ENCODE results near the gene FKBP1A. TPM values are rescaled to one million over a fixed set of nuclear protein-coding genes. Genes with fewer than 3 reads are reported as not detected.

The FKBP1A gene
- total RNA-seq, 1 experiment from 2014 or later: 196 TPM

GRCh38 chr20:1442304-1442703 is 49.5 kb upstream of the FKBP1A start:
- H3K14ac ChIP-seq (ENCODE audit: insufficient read depth, low read length): no peak overlapping the region
- no peak overlapping the region for H2BK5ac ChIP-seq (ENCODE audit: insufficient read length, low read length)
- no peak overlapping the region for H2BK15ac ChIP-seq (ENCODE audit: low read depth, low read length)
- no peak overlapping the region for H4K91ac ChIP-seq (ENCODE audit: insufficient read length, low read depth, low read length)
- H3K56ac ChIP-seq (ENCODE audit: insufficient read length, low read depth, low read length): no peak overlapping the region
- no peak overlapping the region for H3K23ac ChIP-seq (ENCODE audit: insufficient read length, low read depth, low read length)
- Mint-ChIP-seq H3K9me3 (no peaks in the 10 kb centered on the region; a peak in 2 of 5 replicates), H3K27ac (no peak overlapping the region), H3K4me1 (peaks cover 2 to 17% of the 10 kb centered on the region in 2 experiments), H3K36me3 (ENCODE audit: insufficient read depth in 1 of 3, low read depth in 3 of 3) (peaks cover 36 to 56% (median 50%) of the 10 kb centered on the region in 3 experiments; a peak in 6 of 7 replicates), H3K4me3 (no peak overlapping the region), H3K27me3 (ENCODE audit: low read depth) (no peaks in the 10 kb centered on the region; the same call in 1 of the 2 replicates)
- no peak overlapping the region for H3K4me2 ChIP-seq (ENCODE audit: insufficient read depth, insufficient read length, low read length)
- H4K8ac ChIP-seq (replicated peaks; ENCODE audit: insufficient read length, low read depth, low read length): no peak overlapping the region
- no peaks in the 10 kb centered on the region for H3K9me3 ChIP-seq (ENCODE audit: control insufficient read depth, low read depth, low read length)
- H3K27me3 ChIP-seq (ENCODE audit: insufficient read depth, low read length): no peaks in the 10 kb centered on the region
- H4K5ac ChIP-seq (ENCODE audit: insufficient read length, low read depth, low read length): no peak overlapping the region
- H2BK120ac ChIP-seq (ENCODE audit: low read depth, low read length, poor library complexity, severe bottlenecking): no peak overlapping the region
- no peak overlapping the region for H3K4ac ChIP-seq (ENCODE audit: low read depth, low read length)
- H3K18ac ChIP-seq (ENCODE audit: insufficient read length, low read depth, low read length): no peak overlapping the region
- H3K27ac ChIP-seq (ENCODE audit: insufficient read length, low read depth, low read length): no peak overlapping the region
- no CpG with 5 or more reads among the region's 2 CpGs for WGBS (ENCODE audit: extremely low coverage, insufficient read length, low lambda C conversion rate)
- H3T11ph ChIP-seq (ENCODE audit: low read length): no peak overlapping the region
- no peak overlapping the region for H2BK12ac ChIP-seq (ENCODE audit: insufficient read length, low read depth, low read length)
- no peaks in the 10 kb centered on the region for H3K79me2 ChIP-seq (ENCODE audit: insufficient read depth, low read length)
- no peak for DNase-seq
- H3K4me1 ChIP-seq (ENCODE audit: insufficient read depth, low read length): no peaks in the 10 kb centered on the region
- H3K9ac ChIP-seq (ENCODE audit: extremely low read depth, insufficient read length, low read length): no peak overlapping the region
- TF ChIP-seq, protein P1, sequence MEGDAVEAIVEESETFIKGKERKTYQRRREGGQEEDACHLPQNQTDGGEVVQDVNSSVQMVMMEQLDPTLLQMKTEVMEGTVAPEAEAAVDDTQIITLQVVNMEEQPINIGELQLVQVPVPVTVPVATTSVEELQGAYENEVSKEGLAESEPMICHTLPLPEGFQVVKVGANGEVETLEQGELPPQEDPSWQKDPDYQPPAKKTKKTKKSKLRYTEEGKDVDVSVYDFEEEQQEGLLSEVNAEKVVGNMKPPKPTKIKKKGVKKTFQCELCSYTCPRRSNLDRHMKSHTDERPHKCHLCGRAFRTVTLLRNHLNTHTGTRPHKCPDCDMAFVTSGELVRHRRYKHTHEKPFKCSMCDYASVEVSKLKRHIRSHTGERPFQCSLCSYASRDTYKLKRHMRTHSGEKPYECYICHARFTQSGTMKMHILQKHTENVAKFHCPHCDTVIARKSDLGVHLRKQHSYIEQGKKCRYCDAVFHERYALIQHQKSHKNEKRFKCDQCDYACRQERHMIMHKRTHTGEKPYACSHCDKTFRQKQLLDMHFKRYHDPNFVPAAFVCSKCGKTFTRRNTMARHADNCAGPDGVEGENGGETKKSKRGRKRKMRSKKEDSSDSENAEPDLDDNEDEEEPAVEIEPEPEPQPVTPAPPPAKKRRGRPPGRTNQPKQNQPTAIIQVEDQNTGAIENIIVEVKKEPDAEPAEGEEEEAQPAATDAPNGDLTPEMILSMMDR (conservative IDR thresholded peaks at IDR 0.05): no peak
- H3K23me2 ChIP-seq (ENCODE audit: insufficient read length, low read depth, low read length, poor library complexity, severe bottlenecking): no peaks in the 10 kb centered on the region
- H2BK20ac ChIP-seq (ENCODE audit: low read depth, low read length, poor library complexity, severe bottlenecking): no peak overlapping the region
- no peaks in the 10 kb centered on the region for H3K79me1 ChIP-seq (ENCODE audit: insufficient read depth, low read depth, low read length, poor library complexity, severe bottlenecking)
- H4K20me1 ChIP-seq (ENCODE audit: control insufficient read depth, insufficient read depth, insufficient read length): no peaks in the 10 kb centered on the region
- no peak overlapping the region for H2AFZ ChIP-seq (ENCODE audit: low read length)
- H2AK5ac ChIP-seq (ENCODE audit: insufficient read length, low read length): no peak overlapping the region

All from H9 (cell line).